Measurements from ENCODE around the gene STAT1.

DNA sequence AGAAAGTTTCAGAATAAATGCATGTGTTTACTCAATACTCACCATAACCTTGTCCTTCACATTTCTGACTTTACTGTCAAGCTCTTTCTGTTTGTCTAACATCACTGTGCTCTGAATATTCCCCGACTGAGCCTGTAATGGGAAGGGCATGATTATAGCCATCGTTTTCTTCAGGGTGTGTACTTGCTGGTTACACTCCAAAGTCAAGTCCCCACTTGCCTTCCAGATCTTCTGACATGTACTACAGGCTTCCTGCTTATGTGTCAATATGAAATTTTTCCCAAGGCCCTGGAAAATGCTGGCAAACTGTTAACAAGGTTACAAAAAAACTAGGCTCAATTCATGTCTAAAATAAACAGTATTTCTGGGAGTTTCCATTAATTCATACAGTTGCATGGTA lies 12.9 kb downstream of the STAT1 start:
- TF ChIP-seq, protein P1, sequence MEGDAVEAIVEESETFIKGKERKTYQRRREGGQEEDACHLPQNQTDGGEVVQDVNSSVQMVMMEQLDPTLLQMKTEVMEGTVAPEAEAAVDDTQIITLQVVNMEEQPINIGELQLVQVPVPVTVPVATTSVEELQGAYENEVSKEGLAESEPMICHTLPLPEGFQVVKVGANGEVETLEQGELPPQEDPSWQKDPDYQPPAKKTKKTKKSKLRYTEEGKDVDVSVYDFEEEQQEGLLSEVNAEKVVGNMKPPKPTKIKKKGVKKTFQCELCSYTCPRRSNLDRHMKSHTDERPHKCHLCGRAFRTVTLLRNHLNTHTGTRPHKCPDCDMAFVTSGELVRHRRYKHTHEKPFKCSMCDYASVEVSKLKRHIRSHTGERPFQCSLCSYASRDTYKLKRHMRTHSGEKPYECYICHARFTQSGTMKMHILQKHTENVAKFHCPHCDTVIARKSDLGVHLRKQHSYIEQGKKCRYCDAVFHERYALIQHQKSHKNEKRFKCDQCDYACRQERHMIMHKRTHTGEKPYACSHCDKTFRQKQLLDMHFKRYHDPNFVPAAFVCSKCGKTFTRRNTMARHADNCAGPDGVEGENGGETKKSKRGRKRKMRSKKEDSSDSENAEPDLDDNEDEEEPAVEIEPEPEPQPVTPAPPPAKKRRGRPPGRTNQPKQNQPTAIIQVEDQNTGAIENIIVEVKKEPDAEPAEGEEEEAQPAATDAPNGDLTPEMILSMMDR (conservative IDR thresholded peaks at IDR 0.05; ENCODE audit: low read length): no peak
- TF ChIP-seq EZH2phosphoT487 (IDR thresholded peaks at IDR 0.05; ENCODE audit: borderline replicate concordance): no peak

All from Loucy (cell line).